Colon (tissue), 2 donors: ENCODE measurements around the gene TCHP.
"Not testable (repeated sequence)": the region's sequence is repeated elsewhere in the genome, so short reads cannot be mapped to it uniquely, and the experiment has no call there.

Experiments
- FAIRE-seq: peaks from 2 replicates; lab custom pipeline; 2012; peaks lifted over from hg19 to GRCh38; lab: Jason Lieb, UNC
- donor health status: control.
- donor health status: control.

TCHP gene

DNA sequence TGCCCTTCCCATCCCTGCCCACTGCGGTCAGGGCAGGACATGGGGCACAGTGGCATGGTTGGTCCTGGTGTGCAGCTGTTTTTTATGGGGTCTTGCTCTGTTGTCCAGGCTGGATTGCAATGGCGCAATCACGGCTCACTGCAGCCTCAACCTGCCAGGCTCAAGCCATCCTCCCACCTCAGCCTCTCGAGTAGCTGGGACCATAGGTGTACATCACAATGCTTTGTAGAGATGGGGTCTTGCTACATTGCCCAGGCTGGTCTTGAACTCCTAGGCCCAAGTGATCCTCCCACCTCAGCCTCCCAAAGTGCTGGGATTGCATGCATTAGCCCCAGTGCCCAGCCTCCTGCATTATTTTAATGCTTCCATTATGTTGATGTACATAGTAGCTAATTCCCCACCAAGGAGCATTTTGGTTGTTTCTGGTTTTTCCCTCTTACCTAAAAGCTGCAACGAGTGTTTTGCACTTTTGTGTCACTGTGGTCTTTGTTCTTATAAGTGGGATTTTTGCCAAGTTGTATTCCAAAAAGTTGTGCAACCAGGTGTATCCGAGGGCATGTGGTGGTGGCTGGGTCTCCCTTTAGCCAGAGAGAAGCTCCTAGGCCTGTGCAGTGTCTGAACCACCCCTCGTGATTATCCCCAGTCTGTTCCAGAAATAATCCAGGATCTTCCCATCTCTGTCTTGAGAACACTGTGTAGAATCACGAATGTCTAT, 10.3 kb downstream of the TCHP start:
- FAIRE-seq: no peak

DNA sequence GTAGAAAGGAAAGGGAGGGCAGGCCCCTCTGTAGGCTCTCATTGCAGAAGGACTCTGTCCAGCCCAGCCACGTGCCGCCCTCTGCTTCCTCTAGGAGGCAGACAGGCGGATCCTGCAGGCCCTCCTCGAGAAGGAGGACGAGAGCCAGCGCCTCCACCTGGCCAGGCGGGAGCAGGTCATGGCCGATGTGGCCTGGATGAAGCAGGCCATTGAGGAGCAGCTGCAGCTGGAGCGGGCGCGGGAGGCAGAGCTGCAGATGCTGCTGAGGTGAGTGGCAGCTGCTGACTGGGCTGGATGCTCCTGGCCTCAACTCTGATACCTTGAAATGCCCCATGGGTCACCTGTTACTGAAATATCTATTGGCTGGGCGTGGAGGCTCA, 10.9 kb downstream of the TCHP start:
- FAIRE-seq: no peak

DNA sequence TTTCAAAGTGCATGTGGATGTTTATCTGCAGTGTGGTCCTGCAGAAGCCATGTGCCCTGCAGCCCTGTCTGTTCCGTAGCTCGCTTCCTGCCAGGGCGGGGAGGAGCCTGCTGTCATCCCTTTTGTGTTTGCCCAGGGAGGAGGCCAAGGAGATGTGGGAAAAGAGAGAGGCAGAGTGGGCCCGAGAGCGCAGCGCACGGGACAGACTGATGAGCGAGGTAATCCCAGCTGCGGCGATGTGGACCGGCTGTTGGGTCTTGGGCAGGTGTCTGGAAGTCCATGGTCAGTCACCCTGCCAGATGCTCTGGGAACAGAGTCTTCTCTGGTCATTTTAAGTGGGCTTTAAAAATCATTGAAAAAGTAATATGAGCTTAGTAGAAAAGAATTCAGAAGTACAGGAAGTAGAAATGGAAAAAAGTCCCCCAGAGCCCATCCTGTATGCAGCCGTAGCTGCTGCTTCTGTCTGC, 12.8 kb downstream of the TCHP start:
- no peak for FAIRE-seq

DNA sequence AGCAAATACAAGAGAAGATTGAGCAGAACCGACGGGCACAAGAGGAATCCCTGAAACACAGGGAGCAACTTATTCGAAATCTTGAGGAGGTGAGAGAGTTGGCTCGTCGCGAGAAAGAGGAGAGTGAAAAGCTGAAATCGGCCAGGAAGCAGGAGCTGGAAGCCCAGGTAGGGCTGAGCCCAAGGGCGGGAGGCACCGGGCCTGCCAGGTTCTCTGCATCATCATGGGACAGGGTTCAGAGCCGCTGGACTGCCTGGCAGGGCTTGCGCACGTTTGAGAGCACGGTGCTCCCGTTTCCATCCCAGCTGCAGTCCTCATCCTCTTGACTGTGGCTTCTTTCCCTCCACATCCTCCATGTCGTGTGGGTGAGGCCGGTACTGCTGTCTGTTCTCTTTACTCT, 14.4 kb downstream of the TCHP start:
- no peak for FAIRE-seq

DNA sequence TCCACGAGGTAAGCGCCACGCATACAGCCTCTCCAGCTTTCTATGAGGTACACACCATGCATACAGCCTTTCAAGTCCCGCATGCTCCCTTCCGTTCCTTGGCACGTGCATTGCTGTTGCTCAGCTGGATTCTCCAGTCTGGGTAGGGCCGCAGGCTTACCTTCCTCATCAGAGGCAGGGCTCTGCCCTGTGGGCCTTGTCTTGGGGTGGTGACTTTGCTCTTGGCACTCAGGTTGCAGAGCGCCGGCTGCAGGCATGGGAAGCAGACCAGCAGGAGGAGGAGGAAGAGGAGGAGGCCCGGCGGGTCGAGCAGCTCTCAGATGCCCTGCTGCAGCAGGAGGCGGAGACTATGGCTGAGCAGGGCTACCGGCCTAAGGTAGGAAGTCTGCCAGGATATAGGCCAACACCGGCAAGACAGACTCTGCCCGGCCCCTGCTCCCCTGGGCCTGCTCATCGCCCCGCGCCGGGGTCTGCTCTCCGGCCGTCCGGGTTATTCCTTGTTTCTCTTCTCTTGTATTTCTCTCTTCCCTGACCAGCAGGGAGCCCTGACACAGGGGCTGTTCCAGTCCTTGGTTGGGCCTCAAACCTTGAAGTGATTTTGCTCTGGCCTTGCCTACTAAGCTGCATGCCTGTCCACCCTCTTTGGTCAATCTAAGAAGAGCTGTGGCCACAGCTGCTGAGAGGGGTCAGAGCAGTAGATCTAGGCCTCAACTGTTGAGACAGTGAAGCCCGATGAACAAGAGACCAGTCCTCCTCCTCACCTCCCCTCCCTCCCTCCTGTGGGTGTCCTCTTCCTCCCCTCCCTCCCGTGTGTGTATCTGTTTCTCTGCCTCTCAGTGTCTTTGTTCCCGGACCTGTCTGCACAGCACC, 15.3 kb downstream of the TCHP start:
- no peak for FAIRE-seq

DNA sequence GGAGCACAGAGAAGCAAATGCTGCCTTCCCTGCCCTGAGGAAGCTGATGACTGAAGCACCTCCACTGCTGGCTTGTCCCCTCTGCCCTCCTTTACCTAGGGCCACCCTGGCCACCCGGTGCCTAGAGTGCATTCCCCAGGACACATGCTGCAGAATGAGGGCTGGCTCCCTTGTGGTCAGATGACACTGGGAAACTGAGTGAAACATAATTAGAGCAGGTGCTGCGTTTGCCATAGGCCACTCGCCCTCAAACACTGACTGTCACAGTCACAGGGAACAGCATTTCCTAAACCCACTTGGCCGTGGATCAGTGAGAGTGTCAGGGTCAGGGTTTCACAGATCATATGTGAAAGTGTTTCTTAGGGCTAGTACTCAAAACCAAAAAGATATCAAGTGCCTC, 16.0 kb downstream of the TCHP start:
- FAIRE-seq: no peak

DNA sequence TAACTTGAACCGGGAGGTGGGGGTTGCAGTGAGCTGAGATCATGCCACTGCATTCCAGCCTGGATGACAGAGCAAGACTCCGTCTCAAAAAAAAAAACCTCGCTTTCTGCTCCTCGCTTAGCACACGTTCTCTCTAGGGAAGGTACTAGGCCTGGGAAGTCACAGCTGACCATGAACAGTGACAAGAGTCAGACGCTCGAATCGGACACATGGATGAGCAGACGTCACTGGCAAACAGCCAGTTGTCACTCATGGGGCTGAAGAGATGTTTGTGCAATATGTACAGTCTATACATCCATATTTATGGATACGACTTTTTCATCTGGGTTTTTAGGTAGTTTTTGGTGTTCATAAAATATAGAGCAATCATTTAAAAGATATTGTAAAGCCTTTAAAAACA, 19.4 kb downstream of the TCHP start:
- no peak for FAIRE-seq

DNA sequence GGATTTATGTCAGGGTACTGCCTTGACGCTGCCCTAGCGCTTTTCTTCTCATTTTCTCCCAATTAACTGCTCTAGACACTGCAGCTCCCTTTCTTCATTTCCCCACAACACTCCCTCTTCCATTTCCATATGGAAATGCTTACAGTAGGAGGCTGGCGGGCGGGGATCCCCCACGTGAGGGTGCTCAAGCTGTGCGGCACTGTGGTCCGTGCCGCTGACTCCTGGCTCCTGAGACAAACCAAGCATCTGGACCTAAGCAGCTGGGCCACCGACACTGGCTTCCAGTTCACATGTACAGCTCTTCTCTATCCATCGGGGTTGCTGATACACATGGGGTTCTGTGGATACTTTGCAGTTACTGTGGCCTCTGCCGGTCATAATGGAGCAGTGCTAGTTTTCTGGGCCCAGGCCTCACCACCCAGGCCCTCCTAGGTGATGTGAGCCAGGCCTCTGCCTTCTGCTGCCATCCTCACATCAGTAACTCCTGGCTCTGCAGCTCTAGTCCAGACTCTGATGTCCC, 20.2 kb downstream of the TCHP start:
- no peak for FAIRE-seq

DNA sequence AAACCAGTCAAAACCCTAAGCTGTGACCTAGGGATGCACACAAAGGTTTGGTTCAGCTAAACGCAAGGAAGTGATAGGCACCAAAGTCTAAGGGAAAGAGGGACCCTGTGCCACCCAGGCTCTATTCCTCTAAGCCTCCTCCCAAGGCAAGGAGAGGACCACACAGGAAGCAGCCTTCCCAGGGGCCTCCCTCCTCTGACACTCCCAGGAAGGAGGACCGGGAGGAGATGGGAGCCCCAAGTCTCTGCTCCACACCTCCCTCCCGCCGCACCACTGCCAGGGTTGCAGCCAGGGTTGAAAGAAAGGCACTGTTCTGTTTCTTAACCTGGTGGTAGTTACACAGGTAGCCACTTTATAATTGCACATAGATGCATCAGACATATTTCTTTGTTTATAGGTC, 21.9 kb downstream of the TCHP start:
- no peak for FAIRE-seq

DNA sequence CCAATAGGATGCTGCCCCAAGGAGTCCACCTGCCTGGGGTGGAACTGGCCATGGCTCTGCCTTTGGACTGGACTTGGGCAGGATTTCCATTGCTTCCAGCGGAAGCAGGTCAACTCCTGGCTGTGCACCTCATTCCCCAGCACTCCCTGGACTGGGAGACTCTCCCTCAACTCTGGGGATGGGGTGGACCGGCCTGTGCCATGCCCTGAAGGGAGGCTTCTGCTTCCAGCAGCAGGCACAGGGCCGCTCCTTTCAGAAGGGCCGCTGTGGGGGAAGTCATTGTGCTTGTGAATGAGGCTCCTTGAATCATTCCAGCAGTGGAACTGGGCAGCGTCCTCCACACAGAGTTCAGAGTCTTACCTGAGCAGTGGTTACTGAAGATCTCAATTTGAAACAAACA, 23.0 kb downstream of the TCHP start:
- no peak for FAIRE-seq

DNA sequence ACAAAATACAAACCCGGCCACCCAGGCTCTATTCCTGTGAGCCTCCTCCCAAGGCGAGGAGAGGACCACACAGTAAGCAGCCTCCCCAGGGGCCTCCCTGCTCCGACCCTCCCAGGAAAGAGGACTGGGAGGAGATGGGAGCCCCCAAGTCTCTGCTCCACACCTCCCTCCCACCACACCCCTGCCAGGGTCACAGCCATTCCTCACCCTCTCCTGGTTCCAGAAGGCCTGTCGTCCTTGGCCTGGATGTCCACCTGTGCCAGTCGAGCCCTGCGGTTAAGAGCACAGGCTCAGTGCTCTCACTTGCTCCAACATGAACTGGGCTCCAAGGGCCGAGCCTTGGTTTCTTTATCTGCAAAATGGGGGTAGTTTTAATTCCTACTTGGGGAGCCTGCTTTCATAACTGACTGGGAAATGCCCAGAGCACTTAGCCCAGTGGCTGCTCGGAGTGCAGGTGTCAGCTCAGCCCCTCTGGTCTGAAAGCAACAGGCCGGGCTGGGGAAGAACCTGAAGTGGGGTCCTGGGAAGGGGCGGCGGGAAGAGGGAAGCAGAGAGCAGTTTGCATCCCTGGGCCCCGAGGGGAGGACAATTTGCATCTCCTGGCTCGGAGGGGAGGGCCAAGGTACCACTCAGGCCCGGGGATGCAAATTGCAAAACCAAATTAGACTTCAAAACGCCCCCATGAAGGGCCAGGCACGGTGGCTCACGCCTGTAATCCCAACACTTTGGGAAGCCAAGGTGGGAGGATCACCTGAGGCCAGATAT, 23.6 kb downstream of the TCHP start:
- FAIRE-seq: no peak

DNA sequence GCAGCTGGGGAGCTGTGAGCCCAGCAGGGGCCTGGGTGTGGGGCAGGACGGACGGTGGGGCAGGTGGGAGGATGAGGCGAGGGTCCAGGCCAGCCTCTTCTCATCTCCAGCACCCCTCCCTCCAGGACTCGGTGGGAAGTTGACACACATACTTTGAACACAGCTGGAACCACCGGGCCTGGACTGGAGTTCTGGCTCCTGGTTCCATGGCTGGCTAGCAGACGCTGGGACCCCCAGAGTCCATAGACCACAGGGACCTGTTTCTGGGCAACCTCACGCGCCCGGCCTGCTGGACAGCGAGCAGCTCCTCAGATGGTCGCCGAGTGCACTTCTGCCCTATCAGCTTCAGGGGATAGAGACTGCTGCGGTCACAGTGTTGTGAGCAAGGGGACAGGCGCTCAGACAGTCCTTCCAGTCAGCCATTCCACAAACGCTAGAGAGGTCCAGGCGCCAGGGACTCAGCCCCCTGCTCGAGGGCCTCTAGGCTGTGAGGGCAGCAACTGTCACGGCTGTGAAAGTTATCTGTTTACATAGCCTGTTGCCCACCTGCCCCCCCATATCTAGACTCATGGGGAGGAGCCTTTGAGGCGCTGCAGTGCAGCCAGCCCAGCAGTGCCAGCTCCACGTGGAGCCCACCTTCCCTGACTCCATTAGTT, 25.2 kb downstream of the TCHP start:
- FAIRE-seq: no peak

DNA sequence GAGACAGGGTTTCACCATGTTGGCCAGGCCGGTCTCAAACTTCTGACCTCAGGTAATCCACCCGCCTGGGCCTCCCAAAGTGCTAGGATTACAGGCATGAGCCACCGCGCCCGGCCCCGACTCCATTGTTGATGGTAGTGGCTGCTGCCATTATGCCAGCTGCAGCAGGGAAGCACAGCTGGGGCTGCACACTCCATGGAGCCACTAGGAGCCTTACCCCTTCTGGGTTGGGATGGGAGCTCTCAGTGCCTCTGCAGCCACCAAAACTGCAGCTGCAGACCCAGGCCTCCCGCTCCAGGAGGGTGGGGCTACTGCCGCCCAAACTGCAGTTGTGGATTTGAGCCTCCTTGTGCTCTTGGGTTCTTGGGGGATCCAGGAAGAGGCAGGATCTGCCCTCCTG, 25.9 kb downstream of the TCHP start:
- no peak for FAIRE-seq

DNA sequence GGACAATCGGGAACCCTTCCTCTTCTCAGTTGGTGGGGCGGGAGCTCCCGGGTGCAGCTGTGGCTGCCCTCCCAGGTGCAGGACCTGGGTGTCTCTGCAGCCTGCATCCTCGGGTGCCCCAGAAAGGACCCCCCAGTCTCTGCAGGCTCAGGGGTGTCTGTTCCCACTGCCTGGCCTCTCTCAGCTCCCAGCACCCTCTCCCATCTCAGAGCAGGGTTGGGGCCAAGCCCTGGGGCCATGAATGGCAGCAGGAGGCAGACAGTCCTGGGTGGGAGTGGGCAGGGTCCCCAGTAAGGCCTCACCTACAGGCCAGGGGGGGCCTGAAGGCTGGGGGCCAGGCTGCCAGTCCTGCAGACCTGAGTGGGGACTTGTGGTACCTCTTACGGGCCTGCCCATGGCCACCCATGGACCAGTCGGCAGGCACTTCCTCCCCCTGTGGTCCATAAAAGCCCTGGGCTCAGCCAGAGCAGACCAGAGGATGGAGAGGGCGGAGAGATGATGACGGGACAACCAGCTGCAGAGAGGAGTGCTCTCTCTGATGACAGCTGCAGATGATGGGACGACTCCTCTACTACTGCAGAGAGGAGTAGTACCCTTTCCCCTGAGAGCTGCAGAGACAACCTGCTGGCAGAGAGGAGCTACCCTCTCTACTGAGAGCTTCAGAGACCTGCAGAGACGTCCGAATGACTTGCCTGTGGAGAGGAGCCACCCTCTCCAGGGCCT, 26.6 kb downstream of the TCHP start:
- FAIRE-seq: no peak

DNA sequence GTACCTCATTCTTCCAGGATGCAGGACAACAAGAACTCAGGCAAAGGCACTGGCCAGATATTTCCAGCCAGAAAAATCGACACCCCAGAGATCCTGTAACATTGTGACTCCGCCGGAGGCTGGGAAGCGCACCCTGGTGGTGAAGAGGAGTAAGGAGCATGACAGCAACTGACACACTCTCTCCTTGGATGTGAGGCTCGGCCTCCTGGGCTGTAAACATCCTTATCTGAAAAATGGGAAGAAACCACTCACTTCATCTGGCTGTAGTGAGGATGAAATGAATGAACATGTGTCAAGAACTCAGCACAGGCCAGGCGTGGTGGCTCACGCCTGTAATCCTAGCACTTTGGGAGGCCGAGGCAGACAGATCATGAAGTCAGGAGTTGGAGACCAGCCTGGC, 27.5 kb downstream of the TCHP start:
- FAIRE-seq: no peak

DNA sequence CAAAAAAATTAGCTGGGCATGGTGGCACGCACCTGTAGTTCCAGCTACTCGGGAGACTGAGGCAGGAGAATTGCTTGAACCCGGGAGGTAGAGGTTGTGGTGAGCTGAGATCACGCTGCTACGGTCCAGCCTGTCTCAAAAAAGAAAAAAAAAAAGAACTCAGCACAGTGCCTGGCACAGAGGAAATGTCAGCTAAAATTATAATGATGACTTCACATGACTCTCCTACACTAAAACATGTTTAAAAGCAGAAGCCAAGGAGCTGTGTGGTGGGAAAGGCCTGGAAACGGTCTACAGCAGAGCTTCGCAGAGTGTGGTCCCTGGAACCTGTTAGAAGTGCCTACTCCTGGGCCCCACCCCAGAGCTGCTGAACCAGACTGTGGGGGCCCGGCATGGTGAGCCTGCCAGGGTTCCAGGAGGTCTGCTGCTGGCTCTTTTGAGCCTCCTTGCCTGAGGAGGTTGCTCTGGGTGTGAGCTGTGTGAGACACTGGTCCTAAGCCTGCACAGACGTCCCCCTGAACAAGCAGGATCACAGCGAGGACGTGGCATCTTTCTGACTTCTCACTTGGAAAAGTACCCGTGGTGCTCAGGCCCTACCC, 28.1 kb downstream of the TCHP start:
- FAIRE-seq: no peak

DNA sequence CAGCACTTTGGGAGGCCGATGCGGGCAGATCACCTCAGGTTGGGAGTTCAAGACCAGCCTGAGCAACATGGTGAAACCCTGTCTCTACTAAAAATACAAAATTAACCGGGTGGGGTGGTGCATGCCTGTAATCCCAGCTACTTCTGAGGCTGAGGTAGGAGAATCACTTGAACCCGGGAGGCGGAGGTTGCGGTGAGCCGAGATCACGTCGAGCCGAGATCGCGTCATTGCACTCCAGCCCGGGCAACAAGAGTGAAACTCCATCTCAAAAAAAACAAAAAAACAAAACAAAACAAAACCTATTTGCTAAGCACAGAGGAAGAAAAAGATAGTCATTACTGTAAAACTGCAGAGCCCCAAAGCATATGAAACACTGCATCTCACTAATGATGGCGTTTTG, 29.3 kb downstream of the TCHP start:
- not testable (repeated sequence) for FAIRE-seq

DNA sequence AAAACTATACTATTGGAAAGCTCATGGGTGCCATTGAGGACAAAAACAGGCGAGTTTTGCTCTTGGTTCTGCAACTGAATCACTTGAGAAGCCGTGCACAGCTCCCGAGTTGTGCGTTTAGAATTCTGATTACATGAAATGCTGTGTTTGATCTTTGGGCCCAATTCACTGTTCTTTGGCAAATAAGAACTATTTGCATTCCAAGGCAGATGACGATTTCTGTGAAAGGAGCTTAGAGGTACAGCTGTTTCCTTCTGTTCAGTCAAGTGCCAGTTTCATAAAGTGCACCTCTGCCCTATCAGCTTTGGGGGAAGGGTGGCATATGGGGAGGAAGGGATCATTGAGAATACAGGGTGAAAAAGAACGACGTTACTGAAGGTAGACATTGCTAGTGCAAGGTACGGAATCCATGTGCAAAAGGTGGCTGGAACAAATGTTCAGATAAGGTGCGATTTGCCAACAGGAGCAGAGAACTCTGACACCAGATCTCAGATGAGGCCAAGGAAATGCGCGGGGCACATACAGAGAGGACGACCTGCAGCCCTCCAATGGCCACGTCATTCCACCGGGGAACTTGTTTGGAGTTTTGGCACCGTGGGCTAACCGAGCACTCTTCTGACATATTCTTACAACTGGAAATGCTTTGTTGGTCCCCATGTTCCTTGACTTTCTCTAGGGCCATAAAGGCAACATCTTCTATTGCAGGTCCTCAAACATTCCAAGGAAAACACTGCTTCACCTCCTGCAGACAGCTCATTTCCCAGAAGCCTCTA, 30.1 kb downstream of the TCHP start:
- FAIRE-seq: no peak

DNA sequence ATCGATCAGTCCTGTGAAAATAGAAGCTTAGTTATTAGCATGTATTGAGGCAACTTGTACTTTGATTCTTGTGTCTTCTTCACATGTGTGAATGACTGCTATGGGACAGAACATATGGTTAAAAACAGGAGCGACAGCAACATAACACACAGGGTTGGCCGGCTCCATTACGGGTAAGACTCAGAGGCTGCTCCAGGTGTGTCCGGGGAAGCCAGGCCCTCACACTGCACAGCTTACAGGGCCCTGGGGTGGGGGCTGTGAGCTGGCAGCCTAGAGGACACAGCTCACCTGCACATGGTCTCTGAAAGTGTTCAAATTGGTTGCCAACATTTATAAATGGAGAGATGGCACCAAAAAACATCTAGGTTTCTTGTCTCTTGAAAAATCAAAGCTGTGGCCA, 31.1 kb downstream of the TCHP start:
- FAIRE-seq: no peak

DNA sequence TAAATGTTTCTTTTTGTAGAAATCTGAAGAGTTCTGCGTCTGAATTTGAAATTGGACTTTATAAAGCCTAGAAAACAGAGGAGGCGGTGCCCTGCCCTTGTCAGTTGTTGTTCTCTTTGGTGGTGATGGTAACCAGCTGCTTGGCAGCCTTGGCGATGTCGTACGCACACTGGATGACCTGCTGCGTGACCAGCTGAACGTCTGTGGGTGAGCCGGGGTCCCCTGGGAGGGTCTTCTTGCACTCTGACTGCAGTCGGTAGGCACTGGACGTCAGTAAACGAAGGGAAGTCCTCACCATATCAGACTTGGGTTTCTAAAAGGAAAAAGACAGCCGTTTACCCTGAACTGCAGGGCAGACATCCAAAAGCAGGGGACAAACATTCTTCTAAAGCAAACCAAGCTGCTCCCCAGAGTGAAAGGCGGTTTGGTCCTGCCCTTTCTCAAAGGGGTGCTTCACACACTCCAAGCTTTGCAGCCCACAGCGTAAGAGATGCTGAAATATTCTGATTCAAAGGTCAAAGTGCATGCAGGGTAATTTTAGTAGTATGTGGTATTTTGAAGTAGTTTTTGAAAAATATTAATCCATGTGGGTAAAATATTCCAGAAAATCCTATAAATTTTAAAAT, 32.9 kb downstream of the TCHP start:
- no peak for FAIRE-seq
